IMR-90 (cell line): ENCODE results near the gene TRA2A.

Experiments
- BHLHE40 ChIP-seq: fragments of 150-350 bp; IDR thresholded peaks from 2 replicates; pipeline ENCODE4 v1.6.1; 2016; ENCODE audit warnings: mild to moderate bottlenecking, low read depth, low read length
- CEBPB ChIP-seq: IDR thresholded peaks from 2 replicates; pipeline ENCODE4 v1.6.1; 2012; ENCODE audit warnings: low read depth, low read length, improper control_type of control experiment
- CHD1 ChIP-seq: IDR thresholded peaks from 2 replicates; pipeline ENCODE4 v1.6.1; 2012; ENCODE audit warnings: low read depth, low read length, improper control_type of control experiment
- CTCF ChIP-seq: conservative IDR thresholded peaks from 2 replicates; pipeline ENCODE4 v1.5.1; 2012; ENCODE audit warnings: mild to moderate bottlenecking, low read depth, low read length, improper control_type of control experiment
- ELK1 ChIP-seq: fragments of 150-350 bp; IDR thresholded peaks from 2 replicates; pipeline ENCODE4 v1.6.1; 2016; ENCODE audit warnings: low read depth, mild to moderate bottlenecking, low read length, moderate library complexity, borderline replicate concordance
- MAFK ChIP-seq: IDR thresholded peaks from 2 replicates; pipeline ENCODE4 v1.6.1; 2012; ENCODE audit warnings: low read depth, low read length, improper control_type of control experiment
- MXI1 ChIP-seq: IDR thresholded peaks from 2 replicates; pipeline ENCODE4 v1.6.1; 2012; ENCODE audit warnings: low read depth, mild to moderate bottlenecking, low read length, moderate library complexity, borderline replicate concordance
- NFE2L2 ChIP-seq: fragments of 150-350 bp; IDR thresholded peaks from 2 replicates; pipeline ENCODE4 v1.6.1; 2016; ENCODE audit warnings: low read depth, mild to moderate bottlenecking, low read length
- POLR2A ChIP-seq: IDR thresholded peaks from 2 replicates; pipeline ENCODE4 v1.6.1; 2012; ENCODE audit warnings: mild to moderate bottlenecking, low read depth, low read length
- RAD21 ChIP-seq: IDR thresholded peaks from 2 replicates; pipeline ENCODE4 v1.6.1; 2012; ENCODE audit warnings: low read length, improper control_type of control experiment
- RFX5 ChIP-seq: IDR thresholded peaks from 2 replicates; pipeline ENCODE4 v1.8.0; 2012; ENCODE audit warnings: low read depth, mild to moderate bottlenecking, low read length, moderate library complexity

- no peak for TF ChIP-seq MAFK
- peak; percentile 98 for TF ChIP-seq CTCF
- TF ChIP-seq POLR2A, result no peak
- no peak for TF ChIP-seq ELK1
- TF ChIP-seq NFE2L2, result no peak
- no peak for TF ChIP-seq RFX5
- TF ChIP-seq MXI1, result no peak
- peak; percentile 87 for TF ChIP-seq RAD21
- no peak for TF ChIP-seq CEBPB
- TF ChIP-seq BHLHE40, result no peak
- TF ChIP-seq CHD1, result no peak
These were observed 15.3 kb upstream of the TRA2A start for GRCh38 chr7:23546897-23547572.
